GDM1 (cell line): ENCODE results near the gene SRXN1.
A peak's percentile ranks its signal among the peaks of the same experiment; 100 is the strongest.
"Not testable (repeated sequence)": the region's sequence is repeated elsewhere in the genome, so short reads cannot be mapped to it uniquely, and the experiment has no call there.

Experiments
- DNase-seq: peaks from one replicate; lab custom pipeline; 2025; lab: John Stamatoyannopoulos, UW

SRXN1 gene

GRCh38 chr20:655726-656624 lies 3.0 kb upstream of the SRXN1 start:
- no peak for DNase-seq

GRCh38 chr20:654417-654750 lies 1.4 kb upstream of the SRXN1 start:
- DNase-seq, result no peak

GRCh38 chr20:653590-654416 lies 803 bp upstream of the SRXN1 start:
- no peak for DNase-seq

GRCh38 chr20:652615-653109 lies 338 bp downstream of the SRXN1 start:
- DNase-seq, result no peak

- DNase-seq, result no peak
Observed at GRCh38 chr20:651713-652614, 1.0 kb downstream of the SRXN1 start.

GRCh38 chr20:650954-651353 lies 2.0 kb downstream of the SRXN1 start:
- no peak for DNase-seq

GRCh38 chr20:650281-650680 lies 2.7 kb downstream of the SRXN1 start:
- DNase-seq, result no peak

GRCh38 chr20:647479-648019 lies 5.5 kb downstream of the SRXN1 start:
- DNase-seq, result no peak

GRCh38 chr20:646868-647233 lies 6.1 kb downstream of the SRXN1 start:
- no peak for DNase-seq

GRCh38 chr20:646107-646867 lies 6.7 kb downstream of the SRXN1 start:
- DNase-seq, result no peak

GRCh38 chr20:645318-646106 lies 7.5 kb downstream of the SRXN1 start:
- peak; percentile 65 for DNase-seq

GRCh38 chr20:644692-645317 lies 8.2 kb downstream of the SRXN1 start:
- DNase-seq, result no peak

GRCh38 chr20:642398-643174 lies 10.4 kb downstream of the SRXN1 start:
- DNase-seq, result no peak

GRCh38 chr20:642013-642397 lies 11.0 kb downstream of the SRXN1 start:
- not testable (repeated sequence) for DNase-seq

GRCh38 chr20:641516-641875 lies 11.5 kb downstream of the SRXN1 start:
- no peak for DNase-seq

- no peak for DNase-seq
Observed at GRCh38 chr20:640674-641515, 12.1 kb downstream of the SRXN1 start.

GRCh38 chr20:638579-638978 lies 14.4 kb downstream of the SRXN1 start:
- no peak for DNase-seq

GRCh38 chr20:637559-637958 lies 15.4 kb downstream of the SRXN1 start:
- DNase-seq, result no peak
